HuH-7 (cell line): ENCODE results near the gene GMDS.

Experiments used
- DNase-seq: peaks from one replicate; pipeline ENCODE4 v3.0.0; 2011; ENCODE audit warnings: low spot score

GMDS gene

DNA sequence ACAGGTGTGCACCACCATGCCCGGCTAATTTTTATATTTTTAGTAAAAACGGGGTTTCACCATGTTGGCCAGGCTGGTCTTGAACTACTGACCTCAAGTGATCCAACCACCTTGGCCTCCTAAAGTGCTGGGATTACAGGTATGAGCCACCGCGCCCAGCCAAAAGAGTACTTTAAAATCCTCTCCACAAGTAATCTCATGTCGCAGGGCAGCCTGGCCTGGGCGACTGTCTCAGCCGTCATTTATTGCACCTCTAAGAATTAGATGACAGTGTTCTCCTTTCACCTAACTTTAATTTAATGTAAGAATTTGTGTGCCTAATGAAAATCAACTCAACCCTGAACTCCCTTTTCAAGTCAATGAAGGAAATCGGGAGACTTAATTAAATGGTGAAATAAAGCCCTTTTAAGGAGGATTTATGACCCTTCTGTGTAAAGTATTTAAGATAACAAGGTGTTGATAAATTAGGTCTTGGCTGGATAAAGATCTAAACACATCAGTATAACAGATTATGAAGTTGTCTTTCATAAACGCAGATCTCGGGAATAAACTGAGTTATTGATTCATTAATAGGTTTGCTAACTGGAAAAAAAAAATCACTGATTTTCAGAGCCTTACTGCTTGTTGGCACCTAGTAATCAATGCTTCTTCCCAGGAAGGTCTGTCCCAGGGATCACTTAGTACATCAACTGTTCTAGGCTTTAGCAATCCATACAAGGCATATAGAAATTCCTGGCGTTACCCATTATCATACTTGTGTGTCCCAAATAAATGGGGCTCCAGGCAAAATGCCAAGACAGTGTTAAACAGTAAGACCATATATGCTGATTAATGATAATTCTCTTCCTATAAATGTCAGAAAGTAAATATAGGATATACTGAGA, 209.3 kb downstream of the GMDS start:
- DNase-seq, result no peak

DNA sequence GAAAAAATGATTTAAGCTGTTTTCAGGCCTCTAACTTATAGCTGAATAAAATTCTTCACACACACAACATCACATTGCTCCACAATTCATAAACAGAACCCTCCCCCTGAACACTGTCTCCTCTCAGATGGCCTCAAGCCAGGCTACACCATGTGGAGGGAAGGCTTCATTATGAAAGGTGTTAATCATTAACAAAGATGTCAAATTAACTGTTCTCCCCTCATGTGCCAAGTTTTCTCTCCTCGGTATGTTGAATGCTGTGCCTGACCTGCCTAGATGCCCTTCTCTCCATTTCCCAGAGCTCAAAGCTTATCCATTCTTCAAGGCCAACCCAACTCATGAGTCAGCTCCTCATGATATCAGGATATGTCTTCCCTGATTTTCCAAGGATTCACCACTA, 210.4 kb downstream of the GMDS start:
- DNase-seq, result no peak

DNA sequence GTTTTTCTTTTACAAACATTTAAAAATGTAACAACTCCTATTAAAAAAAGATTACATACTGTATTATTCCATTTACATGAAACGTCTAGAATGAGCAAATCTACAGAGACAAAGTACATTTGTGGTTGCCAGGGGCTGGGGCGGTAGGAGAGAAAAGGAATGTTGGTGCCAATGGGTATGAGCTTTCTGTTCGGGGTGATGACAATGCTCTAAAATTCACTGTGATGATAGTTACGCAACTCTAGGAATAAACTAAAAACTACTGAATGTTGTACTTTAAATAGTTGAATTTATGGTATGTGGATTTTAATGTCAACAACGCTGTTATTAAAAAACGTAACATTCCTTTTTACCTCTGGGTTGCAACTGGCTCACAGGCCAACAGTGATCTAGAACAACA, 211.1 kb downstream of the GMDS start:
- DNase-seq, result no peak

DNA sequence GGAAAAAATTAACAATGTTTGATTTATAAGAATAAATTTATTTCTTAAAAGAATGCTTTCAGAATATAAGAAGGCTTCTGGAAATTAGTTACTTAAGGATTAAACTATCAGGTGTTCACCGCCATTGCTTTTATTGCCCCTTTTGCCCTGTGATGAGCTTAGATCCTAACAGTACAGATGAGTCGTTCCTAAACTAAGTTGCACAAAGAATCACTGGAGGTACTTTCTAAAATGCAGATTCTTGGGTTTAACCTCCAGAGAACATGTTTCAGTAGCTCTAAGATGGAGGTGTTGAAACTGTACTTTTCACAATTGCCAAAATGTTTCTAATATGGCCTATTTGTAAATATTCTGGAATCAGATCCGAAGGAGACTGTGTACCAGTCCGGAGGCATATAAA, 211.9 kb downstream of the GMDS start:
- DNase-seq, result no peak

DNA sequence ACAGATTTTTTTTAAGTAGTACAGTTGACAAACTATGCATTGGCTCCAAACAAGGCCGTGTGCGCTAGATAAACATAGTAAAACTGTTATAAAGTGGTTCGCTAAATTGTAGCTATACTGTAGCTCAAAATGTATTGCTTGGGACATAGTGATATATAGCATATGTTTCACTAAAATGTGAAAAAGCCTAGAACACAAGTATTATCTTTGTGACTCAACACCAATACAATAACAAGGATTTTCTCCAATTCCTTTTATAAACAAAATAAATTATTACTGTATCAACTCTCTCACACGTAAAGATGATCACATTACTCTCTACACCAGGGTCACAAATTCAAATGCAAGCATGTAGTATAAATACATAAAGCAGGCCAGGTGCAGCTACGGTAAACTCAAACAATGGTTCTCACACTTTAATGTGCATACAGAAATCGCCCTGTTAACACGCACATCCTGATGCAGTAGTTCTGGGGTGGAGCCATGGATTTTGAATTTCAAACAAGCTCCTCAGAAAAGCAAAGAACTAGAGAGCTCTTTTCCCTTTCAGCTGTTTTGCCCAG, 214.6 kb downstream of the GMDS start:
- no peak for DNase-seq

- DNase-seq, result no peak
Observed at GRCh38 chr6:2029952-2030351, 215.5 kb downstream of the GMDS start.

DNA sequence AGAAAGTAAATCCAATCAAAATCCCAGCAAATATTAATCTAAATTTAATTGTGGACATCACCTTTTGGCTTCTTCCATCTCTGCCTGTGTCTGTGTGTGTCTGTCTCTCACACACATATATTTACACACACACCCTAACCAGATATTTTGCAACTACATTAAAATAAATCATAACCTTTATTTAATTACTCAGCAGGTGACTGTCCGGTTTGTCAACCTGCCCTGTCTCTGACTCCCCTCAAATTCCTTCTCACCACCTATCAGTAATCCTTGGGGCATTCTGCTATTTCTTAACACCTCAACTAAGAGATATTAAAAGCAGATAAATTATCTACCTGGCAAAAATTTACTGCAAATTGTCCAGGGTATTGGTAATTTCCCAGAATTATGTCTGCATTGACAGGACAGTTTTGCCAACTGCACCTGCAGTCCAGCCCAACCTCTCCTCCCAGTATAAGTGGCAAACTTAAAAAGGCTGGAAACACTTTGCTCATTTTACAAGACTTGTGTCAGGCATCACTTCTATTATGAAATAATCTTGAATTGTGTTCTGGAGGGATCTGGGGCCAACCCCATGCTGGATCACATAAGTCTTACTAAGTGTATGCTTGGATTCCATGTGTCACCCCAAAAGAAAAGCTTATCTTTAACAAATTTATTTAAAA, 216.1 kb downstream of the GMDS start:
- no peak for DNase-seq

GRCh38 chr6:2028457-2029038, 216.9 kb downstream of the GMDS start:
- no peak for DNase-seq

- no peak for DNase-seq
Observed at GRCh38 chr6:2026133-2026532, 219.3 kb downstream of the GMDS start.

DNA sequence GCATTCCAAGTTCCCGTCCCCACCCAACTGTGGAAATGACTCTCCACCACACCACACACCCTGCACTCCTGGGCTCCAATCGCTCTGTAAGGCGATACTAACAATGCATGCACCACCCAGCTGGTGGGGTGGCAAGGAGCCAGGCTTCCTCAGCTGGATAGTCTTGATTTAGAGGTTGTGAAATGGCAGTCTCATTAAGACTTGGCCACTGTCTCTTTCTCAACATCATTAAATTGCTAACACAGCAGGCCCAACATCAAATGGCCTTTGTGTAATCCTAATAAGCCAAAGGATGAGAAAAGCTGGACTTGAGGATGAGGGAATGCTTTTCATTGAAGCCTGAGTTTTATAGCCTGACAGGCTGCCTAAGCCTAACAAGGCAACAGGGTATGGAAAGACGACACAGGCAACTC, 223.7 kb downstream of the GMDS start:
- DNase-seq, result no peak

DNA sequence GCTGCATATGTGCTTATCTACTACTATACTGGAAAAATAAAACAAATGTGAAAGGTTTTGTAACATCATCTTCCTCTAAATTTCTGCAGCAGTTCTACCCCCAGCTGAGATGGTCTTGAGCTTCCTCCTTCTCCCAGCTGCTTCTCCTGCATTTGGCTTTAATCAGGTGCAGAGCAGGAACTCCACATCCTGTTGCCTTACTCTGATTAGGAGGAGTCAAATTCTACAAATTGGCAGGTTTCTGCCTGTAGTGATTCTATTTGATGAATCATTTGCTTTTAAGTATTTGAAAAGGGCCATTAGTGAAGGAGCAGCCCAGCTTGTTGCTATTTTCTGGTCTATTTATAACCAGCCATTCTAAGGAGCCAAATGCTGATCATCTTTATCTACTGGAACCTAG, 224.5 kb downstream of the GMDS start:
- no peak for DNase-seq

DNA sequence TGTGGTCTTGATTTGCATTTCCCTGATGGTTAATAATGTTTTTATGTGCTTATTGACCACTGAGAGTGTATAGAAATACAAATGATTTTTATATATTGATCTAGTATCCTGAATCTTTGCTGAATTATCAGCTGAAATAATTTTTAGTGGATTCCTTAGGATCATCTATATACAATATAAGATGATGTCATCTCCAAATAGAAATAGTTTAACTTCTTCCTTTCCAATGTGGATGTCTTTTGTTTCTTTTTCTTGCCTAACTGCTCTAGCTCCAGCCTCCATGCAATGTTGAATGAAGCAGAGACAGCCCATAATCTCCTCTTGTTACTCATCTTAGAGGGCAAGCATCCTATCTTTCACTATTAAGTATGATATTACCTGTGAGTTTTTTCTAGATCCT, 226.4 kb downstream of the GMDS start:
- no peak for DNase-seq

- DNase-seq, result no peak
Observed at GRCh38 chr6:2016040-2016439, 229.4 kb downstream of the GMDS start.

DNA sequence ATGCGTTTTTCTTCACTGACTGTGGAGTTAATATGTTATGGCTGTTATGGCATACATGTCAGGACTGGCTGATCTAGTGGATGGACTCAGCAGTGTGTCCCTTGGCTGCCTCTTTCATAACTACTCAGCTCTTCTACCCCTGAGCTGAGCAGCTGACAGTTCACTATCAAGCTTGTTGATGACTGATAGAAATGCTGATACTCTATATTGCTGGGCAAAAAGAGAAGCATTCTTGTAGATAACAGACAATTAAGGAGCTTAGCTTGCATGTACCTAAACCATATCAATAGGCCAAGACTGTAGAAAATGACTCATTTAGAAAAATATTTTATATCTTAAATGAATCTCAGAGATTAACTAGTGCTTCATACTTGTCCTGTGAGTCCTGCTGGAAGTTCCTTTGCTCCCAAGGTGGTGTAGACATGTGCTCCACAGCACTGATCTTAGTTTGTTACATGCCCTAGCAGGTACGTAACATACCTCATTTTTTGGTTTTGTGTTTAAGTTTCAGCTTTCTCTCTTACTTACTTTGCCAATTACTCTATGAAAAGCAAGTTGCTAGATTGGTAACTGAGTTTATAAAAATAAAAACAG, 236.9 kb downstream of the GMDS start:
- no peak for DNase-seq

GRCh38 chr6:2007165-2007564, 238.2 kb downstream of the GMDS start:
- no peak for DNase-seq

DNA sequence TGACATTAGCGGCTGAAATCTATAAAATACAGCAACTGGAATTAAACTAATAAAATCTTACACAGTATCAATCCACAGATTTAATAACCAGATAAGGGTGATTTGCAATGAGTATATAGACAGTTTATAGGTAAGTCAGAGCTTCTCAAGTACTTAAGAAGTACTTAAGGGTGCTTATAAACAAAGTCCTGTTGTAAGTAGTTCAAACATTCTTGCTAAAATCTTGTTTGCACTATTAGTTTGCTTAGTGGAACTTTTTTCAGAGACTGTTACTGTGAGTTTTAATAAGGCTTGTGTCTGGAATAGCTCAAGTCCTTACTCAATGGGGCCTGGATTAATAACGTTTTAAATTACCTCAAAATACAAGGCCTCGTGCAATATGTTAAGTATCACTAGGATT, 240.5 kb downstream of the GMDS start:
- no peak for DNase-seq

GRCh38 chr6:2000962-2001361, 244.4 kb downstream of the GMDS start:
- no peak for DNase-seq

DNA sequence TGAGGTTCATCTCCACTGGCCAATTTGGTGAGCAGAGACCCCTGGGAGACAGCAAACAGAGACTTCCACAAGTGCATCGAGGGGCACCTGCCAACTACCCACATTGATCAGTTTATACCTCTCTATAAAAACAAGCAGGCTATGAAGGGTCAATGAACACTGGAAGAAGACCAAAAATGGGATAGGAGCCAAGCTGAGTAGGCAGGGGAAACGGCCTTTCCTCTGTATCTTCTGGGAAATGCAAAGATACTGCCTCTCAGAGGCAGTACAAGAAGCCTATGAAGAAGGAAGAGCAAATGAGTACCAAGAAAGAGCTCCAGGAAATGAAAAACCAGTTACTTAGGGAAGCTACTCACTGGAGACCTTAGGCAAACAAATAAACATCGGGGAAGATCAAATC, 247.7 kb downstream of the GMDS start:
- no peak for DNase-seq

DNA sequence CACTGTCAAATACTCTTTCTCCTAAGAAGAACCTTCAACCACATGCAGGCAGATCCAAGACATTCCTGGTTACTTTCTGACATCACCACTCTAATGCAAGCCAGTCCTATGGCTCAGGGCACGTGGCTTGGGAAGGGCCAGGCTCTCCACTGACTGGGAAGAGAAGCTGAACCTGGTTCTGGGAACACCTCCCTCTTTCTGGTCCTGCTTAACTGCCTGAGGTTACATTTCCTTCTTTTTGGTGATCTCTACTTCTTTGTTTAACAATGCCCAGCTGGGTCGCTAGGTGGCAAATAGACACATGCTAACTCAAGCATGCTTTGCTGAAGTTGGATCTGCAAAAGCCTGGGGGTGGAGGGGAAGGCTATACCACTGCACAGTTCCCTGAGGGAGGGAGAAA, 249.8 kb downstream of the GMDS start:
- DNase-seq, result no peak

DNA sequence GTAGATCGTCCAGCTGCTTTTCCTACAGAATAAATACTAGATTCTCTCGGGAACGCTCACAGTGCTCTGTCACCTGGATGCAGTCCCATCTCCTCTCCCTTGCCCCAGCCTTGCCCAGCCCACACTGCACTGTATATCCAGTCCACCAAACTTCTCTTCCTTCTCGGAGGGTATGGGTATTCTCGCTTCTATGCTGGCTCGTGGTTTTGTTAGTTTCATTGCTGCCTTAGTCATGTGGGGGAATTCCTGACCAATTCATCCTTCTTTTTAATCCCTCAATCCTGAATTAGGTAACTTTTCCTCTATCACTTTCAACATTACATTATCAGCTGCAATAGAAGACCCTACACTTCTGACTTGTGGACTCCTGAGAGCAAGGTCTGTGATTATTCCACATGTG, 252.4 kb downstream of the GMDS start:
- DNase-seq, result no peak

GRCh38 chr6:1991332-1991878, 254.0 kb downstream of the GMDS start:
- no peak for DNase-seq

DNA sequence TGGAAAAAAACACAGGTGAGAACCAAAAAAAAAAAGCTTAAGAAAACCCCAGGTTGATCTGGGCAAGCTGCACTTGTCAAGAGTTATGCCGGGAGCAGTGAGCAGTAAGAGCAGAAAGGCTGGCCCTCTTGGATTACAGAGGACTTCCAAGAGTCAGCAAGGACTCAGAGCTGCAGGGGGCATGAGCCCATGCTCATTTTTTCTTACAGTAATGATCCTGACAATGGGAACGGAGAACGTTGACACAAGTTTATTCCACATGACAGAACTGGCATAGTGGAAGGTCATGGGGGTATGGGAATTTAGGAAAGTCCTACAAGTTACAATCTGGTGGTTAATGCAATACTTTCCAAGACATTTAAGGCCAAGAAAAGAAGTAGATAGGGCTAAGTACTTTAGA, 256.6 kb downstream of the GMDS start:
- no peak for DNase-seq
